IMR-90 (cell line): ENCODE results near the gene OR52B6. TPM values are rescaled to one million over a fixed set of nuclear protein-coding genes. Genes with fewer than 3 reads are reported as not detected.

Source experiments
- ATAC-seq: fragments of 200-7000 bp; cut with Tn5 transposase; 2 replicates; pipeline ENCODE4 v1.9.1; 2020; ENCODE audit warnings: low read depth, mild to moderate bottlenecking, moderate library complexity
- BruUV-seq: library from RNA; stranded (reverse); fragments of 400-500 nt; replicated peaks from 2 replicates; lab custom pipeline; 2021; lab: Mats Ljungman, UMichigan
- CTCF ChIA-PET: fragments of 300-600 bp; formaldehyde crosslinking; extraction: SDS; loops from one replicate; lab custom pipeline; 2021; ENCODE audit warnings: antibody characterized with exemption; lab: Yijun Ruan, JAX
- POLR2A ChIA-PET: fragments of 300-600 bp; sonication (Branson Sonifier 250); formaldehyde crosslinking; loops from one replicate; lab custom pipeline; 2022; ENCODE audit warnings: antibody characterized with exemption; ENCODE audit not compliant: unreplicated experiment; lab: Charles Lee
- DNase-seq: peaks from one replicate; pipeline ENCODE4 v3.0.0; 2013
- H2AFZ ChIP-seq: replicated peaks from 2 replicates; pipeline ENCODE3; 2013; ENCODE audit warnings: low read length, mild to moderate bottlenecking; ENCODE audit not compliant: poor library complexity
- H2AK5ac ChIP-seq: 2 replicates; pipeline ENCODE4 v1.6.1; 2013; ENCODE audit warnings: low read depth, low read length, inconsistent platforms
- H2AK9ac ChIP-seq: replicated peaks from 2 replicates; pipeline ENCODE3; 2013; ENCODE audit warnings: mild to moderate bottlenecking, low read depth, low read length, moderate library complexity; ENCODE audit not compliant: poor library complexity
- H2BK120ac ChIP-seq: 2 replicates; pipeline ENCODE4 v1.6.1; 2013; ENCODE audit warnings: low read depth, low read length, inconsistent platforms
- H2BK15ac ChIP-seq: 3 replicates; pipeline ENCODE4 v1.6.1; 2013; ENCODE audit warnings: low read depth, low read length, inconsistent platforms
- H2BK20ac ChIP-seq: 2 replicates; pipeline ENCODE4 v1.6.1; 2013; ENCODE audit warnings: low read depth, mild to moderate bottlenecking, inconsistent platforms, low read length, moderate library complexity
- H2BK5ac ChIP-seq: 2 replicates; pipeline ENCODE4 v1.6.1; 2013; ENCODE audit warnings: mild to moderate bottlenecking, low read depth, low read length, inconsistent platforms; ENCODE audit not compliant: poor library complexity, severe bottlenecking
- H3K14ac ChIP-seq: replicated peaks from 2 replicates; pipeline ENCODE4 v1.6.1; 2013; ENCODE audit warnings: low read depth, low read length, inconsistent platforms
- H3K18ac ChIP-seq: 2 replicates; pipeline ENCODE4 v1.6.1; 2013; ENCODE audit warnings: low read depth, low read length, control low read depth
- H3K23ac ChIP-seq: 2 replicates; pipeline ENCODE4 v1.6.1; 2013; ENCODE audit warnings: low read depth, low read length, inconsistent platforms
- H3K27ac ChIP-seq: 2 replicates; pipeline ENCODE4 v1.5.1; 2013; ENCODE audit warnings: mild to moderate bottlenecking, control low read depth, low read length; ENCODE audit not compliant: insufficient read depth
- H3K27me3 ChIP-seq: 2 replicates; pipeline ENCODE4 v1.6.1; 2013; ENCODE audit warnings: low read length; ENCODE audit not compliant: control insufficient read depth, insufficient read depth
- H3K36me3 ChIP-seq: 2 replicates; pipeline ENCODE4 v1.6.1; 2013; ENCODE audit warnings: low read length, mixed read lengths; ENCODE audit not compliant: control insufficient read depth, insufficient read depth
- H3K4ac ChIP-seq: 2 replicates; pipeline ENCODE4 v1.6.1; 2013; ENCODE audit warnings: low read depth, low read length, inconsistent platforms
- H3K4me1 ChIP-seq: 2 replicates; pipeline ENCODE4 v1.6.1; 2013; ENCODE audit warnings: low read length, mixed read lengths; ENCODE audit not compliant: control insufficient read depth, insufficient read depth
- H3K4me2 ChIP-seq: 2 replicates; pipeline ENCODE4 v1.6.1; 2013; ENCODE audit warnings: low read depth, mild to moderate bottlenecking, control low read depth, low read length, moderate library complexity
- H3K4me3 ChIP-seq: 2 replicates; pipeline ENCODE4 v1.5.1; 2013; ENCODE audit warnings: low read depth, mild to moderate bottlenecking, control low read depth, low read length, moderate library complexity; ENCODE audit not compliant: insufficient read depth
- H3K56ac ChIP-seq: 2 replicates; pipeline ENCODE4 v1.6.1; 2013; ENCODE audit warnings: low read length, inconsistent platforms; ENCODE audit not compliant: insufficient read depth; ENCODE audit errors: extremely low read depth
- H3K79me1 ChIP-seq, 2 experiments: 2 replicates each; pipeline ENCODE4 v1.6.1; 2013; ENCODE audit warnings: low read length in 2 of 2, inconsistent platforms in 1 of 2, low read depth in 1 of 2
- H3K9ac ChIP-seq: 2 replicates; pipeline ENCODE4 v1.6.1; 2013; ENCODE audit warnings: low read depth, low read length, control low read depth
- H3K9me1 ChIP-seq: 2 replicates; pipeline ENCODE4 v1.6.1; 2013; ENCODE audit warnings: low read length, inconsistent platforms; ENCODE audit not compliant: insufficient read depth
- H3K9me3 ChIP-seq: 2 replicates; pipeline ENCODE4 v1.6.1; 2013; ENCODE audit warnings: low read length; ENCODE audit not compliant: control insufficient read depth, insufficient read depth
- H4K20me1 ChIP-seq: 2 replicates; pipeline ENCODE4 v1.6.1; 2013; ENCODE audit warnings: low read length, inconsistent platforms; ENCODE audit not compliant: insufficient read depth
- H4K5ac ChIP-seq: 2 replicates; pipeline ENCODE4 v1.6.1; 2013; ENCODE audit warnings: mild to moderate bottlenecking, low read depth, low read length, control low read depth
- H4K8ac ChIP-seq, 2 experiments: 2 replicates each; pipeline ENCODE4 v1.6.1; 2013; ENCODE audit warnings: low read depth in 2 of 2, low read length in 2 of 2, control low read depth in 1 of 2, inconsistent platforms in 1 of 2
- H4K91ac ChIP-seq: 2 replicates; pipeline ENCODE4 v1.6.1; 2013; ENCODE audit warnings: low read depth, low read length, inconsistent platforms; ENCODE audit not compliant: insufficient read depth
- CEBPB ChIP-seq: IDR thresholded peaks from 2 replicates; pipeline ENCODE4 v1.6.1; 2012; ENCODE audit warnings: low read depth, low read length, improper control_type of control experiment
- CTCF ChIP-seq: conservative IDR thresholded peaks from 2 replicates; pipeline ENCODE4 v1.5.1; 2012; ENCODE audit warnings: mild to moderate bottlenecking, low read depth, low read length, improper control_type of control experiment
- ELK1 ChIP-seq: fragments of 150-350 bp; IDR thresholded peaks from 2 replicates; pipeline ENCODE4 v1.6.1; 2016; ENCODE audit warnings: low read depth, mild to moderate bottlenecking, low read length, moderate library complexity, borderline replicate concordance
- FOS ChIP-seq: fragments of 150-350 bp; IDR thresholded peaks from 2 replicates; pipeline ENCODE4 v1.6.1; 2016; ENCODE audit warnings: low read depth, low read length
- MAFK ChIP-seq: IDR thresholded peaks from 2 replicates; pipeline ENCODE4 v1.6.1; 2012; ENCODE audit warnings: low read depth, low read length, improper control_type of control experiment
- MAZ ChIP-seq: IDR thresholded peaks from 2 replicates; pipeline ENCODE4 v1.6.1; 2012; ENCODE audit warnings: low read depth, mild to moderate bottlenecking, low read length, improper control_type of control experiment, moderate library complexity, borderline replicate concordance
- MXI1 ChIP-seq: IDR thresholded peaks from 2 replicates; pipeline ENCODE4 v1.6.1; 2012; ENCODE audit warnings: low read depth, mild to moderate bottlenecking, low read length, moderate library complexity, borderline replicate concordance
- NFE2L2 ChIP-seq: fragments of 150-350 bp; IDR thresholded peaks from 2 replicates; pipeline ENCODE4 v1.6.1; 2016; ENCODE audit warnings: low read depth, mild to moderate bottlenecking, low read length
- POLR2A ChIP-seq: IDR thresholded peaks from 2 replicates; pipeline ENCODE4 v1.6.1; 2012; ENCODE audit warnings: mild to moderate bottlenecking, low read depth, low read length
- RCOR1 ChIP-seq: IDR thresholded peaks from 2 replicates; pipeline ENCODE4 v1.6.1; 2012; ENCODE audit warnings: mild to moderate bottlenecking, low read length, improper control_type of control experiment; ENCODE audit not compliant: insufficient replicate concordance
- RFX5 ChIP-seq: IDR thresholded peaks from 2 replicates; pipeline ENCODE4 v1.8.0; 2012; ENCODE audit warnings: low read depth, mild to moderate bottlenecking, low read length, moderate library complexity
- WGBS, 2 experiments: methylation state at CpG; one replicate each; pipeline versions ENCODE4 v1.1.5 to v1.1.7; 2013; ENCODE audit warnings: missing lambda C conversion rate in 2 of 2; ENCODE audit not compliant: insufficient read length in 1 of 2; ENCODE audit errors: extremely low coverage in 2 of 2; 5-methylcytosine and 5-hydroxymethylcytosine counted together
- dilution Hi-C: fragments of 300-500 bp; cut with HindIII; formaldehyde crosslinking; loops from one replicate; pipeline ENCODE4 v1.14.3; 2018; ENCODE audit warnings: low sequenced_read_pairs; ENCODE audit not compliant: unreplicated experiment
- in situ Hi-C: fragments of 300-500 bp; cut with MboI; formaldehyde crosslinking; loops from 3 replicates; pipeline ENCODE4 v1.14.3; 2019; ENCODE audit warnings: low sequenced_read_pairs, inconsistent platforms, mixed read lengths
- intact Hi-C: fragments of 100-400 bp; cut with micrococcal nuclease; formaldehyde crosslinking; loops from 2 replicates; pipeline ENCODE4 v1.10.0; 2022
- polyA plus RNA-seq, 3 experiments: library from polyadenylated mRNA; depleted of rRNA; stranded (reverse); fragments of >200 nt; gene quantifications; 2 replicates each; pipeline ENCODE4 v1.2.3, GENCODE V29; 2012; ENCODE audit warnings: low replicate concordance in 1 of 3
- total RNA-seq: library from RNA; depleted of rRNA; stranded (reverse); fragments of >200 nt; gene quantifications from 2 replicates; pipeline ENCODE4 v1.2.3, GENCODE V29; 2012
- TF ChIP-seq, protein P1 (sequence below): fragments of 150-350 bp; IDR thresholded peaks from 2 replicates; pipeline ENCODE4 v1.6.1; 2017; ENCODE audit warnings: mild to moderate bottlenecking, antibody characterized with exemption, low read length, low read depth

Gene OR52B6
- total and polyA plus RNA-seq, 2 of the 4 experiments (the other 2 are of a cell fraction): not detected

DNA sequence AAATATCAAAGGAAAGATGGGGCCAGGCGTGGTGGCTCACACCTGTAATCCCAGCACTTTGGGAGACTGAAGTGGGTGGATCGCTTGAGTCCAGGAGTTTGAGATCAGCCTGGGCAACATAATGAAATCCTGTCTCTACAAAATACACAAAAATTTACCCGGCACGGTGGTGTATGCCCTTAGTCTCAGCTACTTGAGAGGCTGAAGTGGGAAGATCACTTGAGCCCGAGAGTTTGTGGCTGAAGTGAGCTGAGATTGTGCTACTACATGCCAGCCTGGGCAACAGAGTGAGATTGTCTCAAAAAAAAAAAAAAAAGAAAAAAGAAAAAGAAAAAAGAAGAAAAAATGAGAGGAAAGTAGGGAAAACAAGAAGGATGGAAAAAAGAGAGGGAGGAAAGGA lies 11.9 kb downstream of the OR52B6 start:
- H3K36me3 ChIP-seq: no peaks in the 10 kb centered on the region
- ATAC-seq (no peak), DNase-seq (no peak)
- H4K91ac ChIP-seq: no peak overlapping the region
- POLR2A ChIA-PET: no interaction called here
- no peak overlapping the region for H2AK9ac ChIP-seq
- H2AK5ac ChIP-seq: no peak overlapping the region
- H3K56ac ChIP-seq: no peak overlapping the region
- H4K8ac ChIP-seq: no peak overlapping the region
- H3K4me3 ChIP-seq: no peak overlapping the region
- H2AFZ ChIP-seq: no peak overlapping the region
- peaks cover 7% of the 10 kb centered on the region for H3K4me1 ChIP-seq
- no peak overlapping the region for H2BK120ac ChIP-seq
- dilution Hi-C loops (no loop called here), intact Hi-C loops (loop anchor here (10.0 kb wide), 1 partner anchor 1868 kb away; no protein-coding TSS in a partner anchor), in situ Hi-C loops (no loop called here)
- no peaks in the 10 kb centered on the region for H3K9me3 ChIP-seq
- H3K27ac ChIP-seq: no peak overlapping the region
- no peaks in the 10 kb centered on the region for H3K27me3 ChIP-seq
- H2BK20ac ChIP-seq: no peak overlapping the region
- no peaks in the 10 kb centered on the region for H4K20me1 ChIP-seq
- H3K4ac ChIP-seq: no peak overlapping the region
- H3K23ac ChIP-seq: no peak overlapping the region
- H3K4me2 ChIP-seq: no peak overlapping the region
- H3K9me1 ChIP-seq: no peaks in the 10 kb centered on the region
- H3K9ac ChIP-seq: no peak overlapping the region
- peaks cover 2 to 6% of the 10 kb centered on the region in 2 experiments; a peak in 3 of 4 replicates for H3K79me1 ChIP-seq
- H2BK15ac ChIP-seq: no peak overlapping the region
- H2BK5ac ChIP-seq: no peak overlapping the region
- TF ChIP-seq MXI1 (no peak), RFX5 (no peak), MAZ (no peak), NFE2L2 (no peak), MAFK (no peak), POLR2A (no peak), CEBPB (no peak), RCOR1 (no peak), FOS (no peak), ELK1 (no peak), CTCF (no peak)
- TF ChIP-seq, protein P1, sequence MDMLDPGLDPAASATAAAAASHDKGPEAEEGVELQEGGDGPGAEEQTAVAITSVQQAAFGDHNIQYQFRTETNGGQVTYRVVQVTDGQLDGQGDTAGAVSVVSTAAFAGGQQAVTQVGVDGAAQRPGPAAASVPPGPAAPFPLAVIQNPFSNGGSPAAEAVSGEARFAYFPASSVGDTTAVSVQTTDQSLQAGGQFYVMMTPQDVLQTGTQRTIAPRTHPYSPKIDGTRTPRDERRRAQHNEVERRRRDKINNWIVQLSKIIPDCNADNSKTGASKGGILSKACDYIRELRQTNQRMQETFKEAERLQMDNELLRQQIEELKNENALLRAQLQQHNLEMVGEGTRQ: no peak
- no peak overlapping the region for H4K5ac ChIP-seq
- no peak overlapping the region for H3K14ac ChIP-seq
- CTCF ChIA-PET: no interaction called here
- no peak overlapping the region for H3K18ac ChIP-seq
- WGBS, 2 experiments: 86% methylated on average over 1 of the region's 5 CpGs; no CpG with 5 or more reads in 1 of the 2 experiments
- no TSS peak for BruUV-seq
